H1 (cell line): ENCODE measurements around the gene TMEM161A. TPM values are rescaled to one million over a fixed set of nuclear protein-coding genes. Genes with fewer than 3 reads are reported as not detected.
A peak's percentile ranks its signal among the peaks of the same experiment; 100 is the strongest.

Source experiments
- CTCF ChIA-PET: fragments of 300-600 bp; sonication (Branson Sonifier 250); formaldehyde crosslinking; loops from one replicate; lab custom pipeline; 2021; ENCODE audit not compliant: partially characterized antibody; lab: Charles Lee
- POLR2A ChIA-PET: fragments of 300-600 bp; sonication (Branson Sonifier 250); formaldehyde crosslinking; loops from one replicate; lab custom pipeline; 2021; ENCODE audit warnings: inconsistent platforms; ENCODE audit not compliant: partially characterized antibody; lab: Charles Lee
- DNase-seq, 2 experiments: peaks; one replicate each; pipeline versions ENCODE4 v3.0.0 to v3.0.0-alpha.2; 2010 to 2022; ENCODE audit warnings: low spot score in 2 of 2, low read depth in 1 of 2, mixed read lengths in 1 of 2
- FAIRE-seq: peaks from 2 replicates; lab custom pipeline; 2011; peaks lifted over from hg19 to GRCh38; lab: Jason Lieb, UNC
- H2AFZ ChIP-seq: 2 replicates; pipeline ENCODE4 v1.8.1; 2012; ENCODE audit warnings: low read length, inconsistent platforms
- H2AK5ac ChIP-seq: 2 replicates; pipeline ENCODE4 v1.6.1; 2013; ENCODE audit warnings: low read depth, low read length
- H2BK120ac ChIP-seq: replicated peaks from 2 replicates; pipeline ENCODE3; 2013; ENCODE audit warnings: low read depth, low read length, inconsistent platforms
- H2BK12ac ChIP-seq: 2 replicates; pipeline ENCODE4 v1.6.1; 2013; ENCODE audit warnings: low read depth, low read length
- H2BK15ac ChIP-seq: 2 replicates; pipeline ENCODE4 v1.6.1; 2013; ENCODE audit warnings: low read length
- H2BK20ac ChIP-seq: 2 replicates; pipeline ENCODE4 v1.6.1; 2013; ENCODE audit warnings: low read length
- H2BK5ac ChIP-seq: 2 replicates; pipeline ENCODE4 v1.6.1; 2013; ENCODE audit warnings: low read depth, low read length
- H3K14ac ChIP-seq: 2 replicates; pipeline ENCODE4 v1.6.1; 2013; ENCODE audit warnings: inconsistent platforms; ENCODE audit not compliant: insufficient read length
- H3K18ac ChIP-seq: 2 replicates; pipeline ENCODE4 v1.6.1; 2013; ENCODE audit warnings: low read length; ENCODE audit errors: extremely low read depth
- H3K23ac ChIP-seq: 2 replicates; pipeline ENCODE4 v1.6.1; 2013; ENCODE audit warnings: inconsistent platforms; ENCODE audit not compliant: insufficient read length
- H3K23me2 ChIP-seq: 2 replicates; pipeline ENCODE4 v1.6.1; 2013; ENCODE audit warnings: low read depth, low read length
- H3K27ac ChIP-seq: 2 replicates; pipeline ENCODE4 v1.6.1; 2011; ENCODE audit warnings: low read depth, low read length, inconsistent platforms
- H3K27me3 ChIP-seq, 4 experiments: replicated peaks in 1 of 4; 1 replicate in 1 of 4; 2 replicates in 3 of 4; pipeline versions ENCODE4 v1.6.1 to v1.8.1; 2011 to 2013; ENCODE audit warnings: low read length in 3 of 4, mild to moderate bottlenecking in 3 of 4, inconsistent platforms in 2 of 4, mixed read lengths in 2 of 4, moderate library complexity in 1 of 4; ENCODE audit not compliant: control insufficient read depth in 3 of 4, insufficient read depth in 3 of 4; ENCODE audit errors: extremely low read depth in 1 of 4
- H3K36me3 ChIP-seq, 4 experiments: 2 replicates each; pipeline versions ENCODE4 v1.6.1 to v1.8.1; 2011 to 2013; ENCODE audit warnings: mild to moderate bottlenecking in 4 of 4, low read length in 3 of 4, moderate library complexity in 2 of 4, control low read depth in 1 of 4, inconsistent platforms in 1 of 4; ENCODE audit not compliant: insufficient read depth in 4 of 4, control insufficient read depth in 2 of 4
- H3K4ac ChIP-seq: replicated peaks from 2 replicates; pipeline ENCODE3; 2013; ENCODE audit warnings: low read length, low read depth, mixed read lengths, inconsistent platforms; ENCODE audit not compliant: insufficient read length
- H3K4me1 ChIP-seq, 4 experiments: replicated peaks in 1 of 4; 1 replicate in 1 of 4; 2 replicates in 3 of 4; pipeline versions ENCODE4 v1.6.1 to v1.8.1; 2011 to 2013; ENCODE audit warnings: low read length in 3 of 4, inconsistent platforms in 2 of 4, mixed read lengths in 1 of 4; ENCODE audit not compliant: insufficient read depth in 4 of 4, control insufficient read depth in 3 of 4
- H3K4me2 ChIP-seq, 2 experiments: 2 replicates each; pipeline versions ENCODE4 v1.6.1 to v1.8.1; 2011 to 2013; ENCODE audit warnings: low read depth in 2 of 2, low read length in 2 of 2, control low read depth in 1 of 2, inconsistent platforms in 1 of 2, mild to moderate bottlenecking in 1 of 2; ENCODE audit not compliant: insufficient read depth in 1 of 2
- H3K4me3 ChIP-seq, 4 experiments: fragments of 200-600, 300-600 bp in 1 of 4; sonication (generic), shearing (Covaris generic), sonication (Bioruptor Twin) in 1 of 4; 2 replicates each; pipeline versions ENCODE4 v1.5.1 to v1.8.1; 2011 to 2016; ENCODE audit warnings: low read length in 4 of 4, low read depth in 3 of 4, control low read depth in 2 of 4, inconsistent platforms in 2 of 4, mild to moderate bottlenecking in 2 of 4, mixed read lengths in 1 of 4, moderate library complexity in 1 of 4; ENCODE audit not compliant: insufficient read depth in 2 of 4; ENCODE audit errors: extremely low read depth in 1 of 4
- H3K56ac ChIP-seq: replicated peaks from 2 replicates; pipeline ENCODE3; 2013; ENCODE audit warnings: low read depth, mild to moderate bottlenecking, mixed read lengths, low read length, inconsistent platforms; ENCODE audit not compliant: insufficient read length
- H3K79me1 ChIP-seq: 2 replicates; pipeline ENCODE4 v1.6.1; 2013; ENCODE audit warnings: low read depth, low read length, control low read depth
- H3K79me2 ChIP-seq, 2 experiments: 2 replicates each; pipeline versions ENCODE4 v1.6.1 to v1.8.1; 2012 to 2013; ENCODE audit warnings: low read length in 2 of 2, mild to moderate bottlenecking in 2 of 2, inconsistent platforms in 1 of 2; ENCODE audit not compliant: insufficient read depth in 2 of 2, control insufficient read depth in 1 of 2
- H3K9ac ChIP-seq, 4 experiments: replicated peaks in 1 of 4; 1 replicate in 1 of 4; 2 replicates in 3 of 4; pipeline versions ENCODE4 v1.6.1 to v1.8.1; 2011 to 2013; ENCODE audit warnings: low read depth in 3 of 4, low read length in 3 of 4, control low read depth in 2 of 4, mild to moderate bottlenecking in 2 of 4, moderate library complexity in 2 of 4, inconsistent platforms in 1 of 4; ENCODE audit errors: extremely low read depth in 1 of 4
- H3K9me3 ChIP-seq, 2 experiments: 2 replicates each; pipeline versions ENCODE4 v1.6.1 to v1.8.1; 2012 to 2013; ENCODE audit warnings: mild to moderate bottlenecking in 2 of 2, moderate library complexity in 2 of 2, control low read depth in 1 of 2, inconsistent platforms in 1 of 2, low read depth in 1 of 2, low read length in 1 of 2, mixed read lengths in 1 of 2; ENCODE audit not compliant: insufficient read depth in 2 of 2
- H4K20me1 ChIP-seq, 2 experiments: replicated peaks in 1 of 2; 2 replicates each; pipeline versions ENCODE3 to v1.8.1; 2011 to 2013; ENCODE audit warnings: inconsistent platforms in 2 of 2, low read length in 2 of 2, mild to moderate bottlenecking in 1 of 2; ENCODE audit not compliant: insufficient read depth in 2 of 2, control insufficient read depth in 1 of 2
- H4K5ac ChIP-seq: 2 replicates; pipeline ENCODE4 v1.6.1; 2013; ENCODE audit warnings: low read length, low read depth, mixed read lengths, inconsistent platforms; ENCODE audit not compliant: insufficient read length
- H4K8ac ChIP-seq: 2 replicates; pipeline ENCODE4 v1.8.0; 2013; ENCODE audit warnings: mild to moderate bottlenecking, moderate library complexity, low read length, inconsistent platforms; ENCODE audit not compliant: insufficient read depth; ENCODE audit errors: extremely low read depth
- H4K91ac ChIP-seq: replicated peaks from 2 replicates; pipeline ENCODE3; 2013; ENCODE audit warnings: low read length, mixed read lengths, inconsistent platforms; ENCODE audit not compliant: insufficient read length
- ATF2 ChIP-seq: IDR thresholded peaks from 2 replicates; pipeline ENCODE4 v1.6.1; 2012; ENCODE audit warnings: low read length, inconsistent platforms
- ATF3 ChIP-seq: IDR thresholded peaks from 2 replicates; pipeline ENCODE4 v1.6.1; 2011; ENCODE audit warnings: low read depth, mild to moderate bottlenecking, low read length; ENCODE audit not compliant: insufficient read depth
- CEBPB ChIP-seq: IDR thresholded peaks from 2 replicates; pipeline ENCODE4 v1.6.1; 2012; ENCODE audit warnings: low read depth, low read length
- HDAC2 ChIP-seq, 2 experiments: fragments of 300-600 bp in 1 of 2; sonication (generic) in 1 of 2; IDR thresholded peaks; 2 replicates each; pipeline ENCODE4 v1.6.1; 2011 to 2012; ENCODE audit warnings: low read depth in 2 of 2, low read length in 2 of 2, mild to moderate bottlenecking in 2 of 2, moderate library complexity in 2 of 2, borderline replicate concordance in 1 of 2, inconsistent platforms in 1 of 2
- KDM4A ChIP-seq: IDR thresholded peaks from one replicate; pipeline ENCODE4 v1.7.1; 2012; ENCODE audit warnings: low read depth, mild to moderate bottlenecking, moderate library complexity, low read length, inconsistent platforms; ENCODE audit not compliant: severe bottlenecking
- PHF8 ChIP-seq: fragments of 200-600 bp; sonication (generic); conservative IDR thresholded peaks from 2 replicates; pipeline ENCODE4 v1.7.1; 2012; ENCODE audit warnings: low read depth, mild to moderate bottlenecking, inconsistent platforms, low read length, moderate library complexity
- POLR2AphosphoS5 ChIP-seq: IDR thresholded peaks from 2 replicates; pipeline ENCODE4 v1.6.1; 2011; ENCODE audit warnings: low read depth, low read length
- RNF2 ChIP-seq: fragments of 200-900, 300-1000 bp; sonication (generic); IDR thresholded peaks from 2 replicates; pipeline ENCODE4 v1.7.1; 2016; ENCODE audit warnings: borderline replicate concordance, low read depth, mild to moderate bottlenecking, antibody characterized with exemption, low read length; ENCODE audit not compliant: poor library complexity, severe bottlenecking; ENCODE audit errors: missing control alignments
- WGBS, 2 experiments: shearing (Covaris generic) in 1 of 2; methylation state at CpG; one replicate each; pipeline versions ENCODE4 v1.1.6 to v1.1.7; 2013 to 2015; ENCODE audit warnings: low lambda C conversion rate in 2 of 2, mixed read lengths in 2 of 2, inconsistent platforms in 1 of 2, low coverage in 1 of 2, missing lambda C conversion rate in 1 of 2; ENCODE audit not compliant: insufficient replicate concordance in 2 of 2, insufficient coverage in 1 of 2, insufficient read length in 1 of 2; ENCODE audit errors: extremely low coverage in 1 of 2, missing lambda C conversion rate in 1 of 2; 5-methylcytosine and 5-hydroxymethylcytosine counted together
- polyA plus RNA-seq, 7 experiments: library from polyadenylated mRNA; depleted of rRNA in 3 of 7; stranded (reverse) in 5 of 7; unstranded in 2 of 7; fragments of >200 nt in 5 of 7; fragments of 200-250 nt in 2 of 7; gene quantifications; 1 replicate in 5 of 7; 2 replicates in 1 of 7; 4 replicates in 1 of 7; pipeline versions ENCODE4 v1.2.1 to v1.2.3, GENCODE V29; 2011 to 2013; ENCODE audit warnings: missing spikeins in 2 of 7, mixed read lengths in 2 of 7
- total RNA-seq: library from RNA; stranded (reverse); fragmentation: NEBNext Ultra II Directional; extraction: Animal tissue kit (Norgen Biotek cat#: 25700); gene quantifications from 2 replicates; pipeline ENCODE4 v1.2.1, GENCODE V29; 2021

TMEM161A gene
- total and polyA plus RNA-seq, 2 of the 8 experiments (the other 6 are each of a cell fraction or from before 2014, with no cell fraction given), result 47.8 to 103 TPM

GRCh38 chr19:19105365-19106055 is 32.8 kb downstream of the TMEM161A start:
- Histone ChIP-seq H4K91ac (peak overlapping the region; percentile 97), H3K4me1 (peaks cover 0 to 14% (median 9%) of the 10 kb centered on the region in 4 experiments; a peak in 6 of 7 replicates), H2BK12ac (peak overlapping the region; percentile 89), H3K4me2 (peak overlapping the region; percentile 82 to 90), H3K9ac (peak overlapping the region; percentile 52 to 86 (median 81)), H2BK120ac (no peak overlapping the region), H2BK20ac (peak overlapping the region; percentile 87; the same call in 1 of the 2 replicates), H3K23ac (no peak overlapping the region), H3K79me2 (no peaks in the 10 kb centered on the region), H3K27me3 (no peaks in the 10 kb centered on the region), H2BK15ac (no peak overlapping the region; the same call in 1 of the 2 replicates), H3K9me3 (no peaks in the 10 kb centered on the region), H3K27ac (peak overlapping the region; percentile 88), H3K4ac (peak overlapping the region; percentile 91), H3K14ac (no peak overlapping the region), H3K4me3 (peak overlapping the region; percentile 66 to 76 (median 75)), H2BK5ac (peak overlapping the region; percentile 92), H3K56ac (no peak overlapping the region), H4K20me1 (no peaks in the 10 kb centered on the region), H3K79me1 (0 out of 2 replicates have a peak, but pooled peaks cover 2% of the 10 kb centered on the region), H4K5ac (peak overlapping the region; percentile 96), H3K36me3 (no peaks in the 10 kb centered on the region), H2AFZ (peak overlapping the region; percentile 96; the same call in 1 of the 2 replicates), H3K23me2 (peaks cover 3% of the 10 kb centered on the region), H2AK5ac (no peak overlapping the region), H4K8ac (peak overlapping the region; percentile 96; the same call in 1 of the 2 replicates), H3K18ac (peak overlapping the region; percentile 100)
- ChIA-PET CTCF (interaction anchor here (0.8 to 3.4 kb wide), 7 partner anchors 10 to 40 kb away, joined by 3 to 16 read pairs (median 3); no protein-coding TSS in a partner anchor), POLR2A (interaction anchor here (0.6 to 5.7 kb wide), 13 partner anchors 9 to 61 kb away, joined by 3 to 31 read pairs (median 5); partner anchors contain the start of gene SLC25A42)
- FAIRE-seq (no peak), DNase-seq (peak in 1 of 2 experiments; percentile 88)
- WGBS, 2 experiments, result 1% methylated on average over 19 of the region's 36 CpGs; no CpG with 5 or more reads in 1 of the 2 experiments
- TF ChIP-seq PHF8, result peak; percentile 96
- TF ChIP-seq HDAC2 (IDR thresholded peaks at IDR 0.05; ENCODE audit: borderline replicate concordance in 1 of 2, low read depth in 2 of 2, low read length in 2 of 2), result no peak
- TF ChIP-seq CEBPB, result no peak
- no peak for TF ChIP-seq KDM4A
- TF ChIP-seq ATF2, result no peak
- TF ChIP-seq POLR2AphosphoS5, result peak; percentile 95
- no peak for TF ChIP-seq ATF3
- no peak for TF ChIP-seq RNF2
